HG02798 (cell line): ENCODE data around the gene RPL39.
A peak's percentile ranks its signal among the peaks of the same experiment; 100 is the strongest.
"Not testable (repeated sequence)": the region's sequence is repeated elsewhere in the genome, so short reads cannot be mapped to it uniquely, and the experiment has no call there.

ENCODE experiments used
- ATAC-seq: cut with Tn5 transposase; IDR thresholded peaks from one replicate; pipeline ENCODE4 v1.9.1; 2021; ENCODE audit warnings: mild to moderate bottlenecking; ENCODE audit not compliant: unreplicated experiment, poor library complexity

RPL39 gene

DNA sequence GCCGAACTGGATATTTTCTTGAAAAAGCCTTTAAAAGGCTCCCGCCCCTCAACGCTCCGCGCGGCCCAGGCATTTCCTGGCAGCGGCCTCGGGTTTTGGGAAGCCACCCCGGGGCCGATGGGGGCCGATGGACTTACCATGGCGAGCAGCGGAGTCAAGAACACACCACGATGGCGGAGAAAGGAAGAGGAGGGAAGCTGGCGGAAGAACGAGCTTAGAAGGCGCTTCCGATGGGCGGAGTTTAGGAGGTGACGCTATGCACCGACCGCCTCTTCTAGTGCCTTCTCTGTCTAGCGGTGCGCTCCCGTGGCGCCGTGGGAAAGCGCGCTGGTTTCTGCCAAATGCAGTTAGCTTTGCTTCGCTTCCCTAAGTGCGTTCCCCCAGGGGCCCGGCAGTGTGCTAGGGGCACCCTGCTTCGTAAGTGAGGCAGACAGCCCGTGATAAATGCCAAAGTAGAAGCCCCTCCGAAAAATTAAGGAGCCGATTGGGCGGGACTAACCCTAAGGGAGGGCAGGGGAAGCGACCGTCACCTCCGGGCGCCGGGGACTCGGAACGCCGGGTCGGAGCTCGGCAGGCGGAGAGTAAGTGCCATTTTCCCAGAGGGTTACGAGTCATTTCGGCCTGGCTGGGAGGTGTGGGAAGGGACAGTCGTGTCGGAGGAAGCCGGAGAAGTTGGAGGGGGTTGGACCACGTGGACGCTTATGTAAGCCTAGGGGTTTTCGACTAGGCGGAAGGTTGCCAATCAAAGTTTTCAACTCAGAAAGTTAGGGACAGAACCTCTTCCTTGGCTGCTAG, at the start of gene RPL39:
Gene RPL39, minus strand, starts transcription at position 194 of the 795 bp plus-strand sequence. Its CDS starts 54 bp downstream, at position 140.
- peak; percentile 93 for ATAC-seq

- no peak for ATAC-seq
Measured at GRCh38 chrX:119833905-119834304, 42.5 kb upstream of the RPL39 start.

DNA sequence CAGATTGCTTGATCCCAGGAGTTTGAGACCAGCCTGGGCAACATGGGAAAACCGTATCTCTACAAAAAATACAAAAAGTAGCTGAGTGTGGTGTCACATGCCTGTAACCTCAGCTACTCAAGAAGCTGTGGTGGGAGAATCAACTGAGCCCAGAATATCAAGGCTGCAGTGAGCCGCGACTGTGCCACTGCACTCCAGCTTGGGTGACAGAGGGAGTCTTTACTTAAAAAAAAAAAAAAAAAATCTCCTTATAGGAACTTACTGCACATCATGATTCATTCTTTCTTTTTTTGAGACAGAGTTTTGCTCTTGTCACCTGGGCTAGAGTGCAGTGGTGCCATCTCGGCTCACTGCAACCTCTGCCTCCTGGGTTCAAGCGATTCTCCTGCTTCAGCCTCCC, 37.0 kb upstream of the RPL39 start:
- ATAC-seq: no peak

DNA sequence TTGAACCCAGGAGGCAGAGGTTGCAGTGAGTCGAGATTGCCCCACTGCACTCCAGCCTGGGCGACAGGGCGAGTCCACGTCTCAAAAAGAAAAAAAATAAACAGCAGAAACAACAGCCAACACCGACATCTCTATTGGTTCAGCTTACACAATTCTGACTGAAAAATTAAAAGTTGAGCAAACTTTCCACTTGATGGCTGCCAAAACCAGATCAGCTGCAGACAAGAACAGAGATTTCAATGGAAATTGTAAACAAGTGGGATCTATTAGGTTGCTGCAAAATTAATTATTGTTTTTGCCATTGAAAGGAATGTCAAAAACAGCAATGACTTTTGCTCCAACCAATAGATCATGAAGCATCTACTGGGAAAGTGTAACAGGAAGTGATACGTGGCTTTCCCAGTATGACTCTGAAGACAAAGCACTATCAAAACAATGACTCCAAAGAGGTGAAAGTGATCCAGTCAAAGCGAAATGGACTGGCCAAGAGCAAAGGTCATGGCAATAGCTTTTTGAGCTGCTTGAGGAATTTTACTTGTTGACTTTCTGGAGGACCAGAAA, 35.0 kb upstream of the RPL39 start:
- ATAC-seq: no peak

DNA sequence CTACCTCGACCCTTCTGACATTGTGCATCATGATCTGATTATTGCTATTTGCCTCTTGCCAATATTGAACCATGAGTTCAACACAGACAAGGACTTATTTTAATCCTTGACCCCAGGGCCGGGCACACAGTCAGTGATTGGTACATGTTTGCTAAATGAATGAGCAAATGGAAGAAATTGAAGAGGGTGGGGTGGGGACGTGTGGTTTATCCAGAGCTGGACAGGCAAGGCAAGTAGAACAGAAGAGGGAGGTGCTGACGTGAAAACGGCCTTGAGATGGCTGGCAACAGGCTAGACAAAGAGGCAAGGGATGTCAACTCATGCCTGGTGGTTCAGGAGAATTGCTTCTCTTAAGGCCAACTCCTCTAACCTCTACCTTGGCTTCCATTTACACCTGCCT, 32.8 kb upstream of the RPL39 start:
- ATAC-seq: not testable (repeated sequence)

DNA sequence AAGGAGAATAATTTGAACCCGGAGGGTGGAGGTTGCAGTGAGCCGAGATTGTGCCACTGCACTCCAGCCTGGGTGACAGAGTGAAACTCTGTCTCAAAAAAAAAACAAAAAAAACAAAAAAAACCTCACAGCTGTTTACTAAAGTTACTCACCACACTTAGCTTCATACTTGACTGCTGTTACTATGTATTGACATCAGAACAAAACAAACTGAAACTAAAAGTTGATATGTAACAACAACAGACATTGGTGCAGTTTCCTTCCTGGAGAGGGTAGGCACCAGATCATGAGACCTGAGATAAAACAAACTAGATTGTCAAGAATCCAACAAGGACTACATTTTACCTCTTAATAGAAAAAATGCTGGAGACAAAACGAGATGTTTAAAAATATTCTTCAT, 30.3 kb upstream of the RPL39 start:
- peak; percentile 97 for ATAC-seq

- no peak for ATAC-seq
Measured at GRCh38 chrX:119817130-119817690, 25.8 kb upstream of the RPL39 start.

- no peak for ATAC-seq
Measured at GRCh38 chrX:119816300-119816699, 24.9 kb upstream of the RPL39 start.

DNA sequence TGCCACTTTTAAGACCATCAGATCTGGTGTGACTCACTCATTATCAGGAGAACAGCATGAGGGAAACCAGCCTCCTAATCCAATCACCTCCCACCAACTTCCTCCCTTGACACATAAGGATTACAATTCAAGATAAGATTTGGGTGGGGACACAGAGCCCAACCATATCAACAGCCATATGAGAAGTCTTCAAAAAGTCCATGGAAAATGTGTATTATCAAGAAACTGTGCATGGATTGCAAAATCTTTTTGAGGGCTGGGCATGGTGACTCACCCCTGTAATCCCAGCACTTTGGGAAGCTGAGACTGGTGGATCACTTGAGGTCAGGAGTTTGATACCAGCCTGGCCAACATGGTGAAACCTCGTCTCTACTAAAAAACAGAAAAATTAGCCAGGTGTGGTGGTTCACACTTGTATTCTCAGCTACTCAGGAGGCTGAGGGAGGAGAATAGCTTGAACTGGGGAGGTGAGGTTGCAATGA, 17.8 kb upstream of the RPL39 start:
- no peak for ATAC-seq

GRCh38 chrX:119808461-119808860, 17.0 kb upstream of the RPL39 start:
- not testable (repeated sequence) for ATAC-seq

DNA sequence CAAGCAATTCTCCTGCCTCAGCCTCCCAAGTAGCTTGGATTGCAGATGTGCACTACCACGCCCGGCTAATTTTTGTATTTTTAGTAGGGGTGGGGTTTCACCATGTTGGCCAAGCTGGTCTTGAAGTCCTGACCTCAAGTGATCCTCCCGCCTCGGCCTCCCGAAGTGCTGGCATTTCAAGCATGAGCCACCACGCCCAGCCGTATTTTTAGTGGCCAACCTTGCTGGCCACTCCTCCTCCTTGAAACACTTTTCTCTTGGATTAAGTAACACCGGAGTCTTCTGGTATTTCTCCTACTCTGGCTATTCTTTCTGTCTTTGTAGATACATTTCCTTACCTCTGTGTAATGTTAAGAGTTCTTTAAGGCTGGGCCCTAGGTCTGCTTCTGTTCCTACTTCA, 11.1 kb upstream of the RPL39 start:
- no peak for ATAC-seq

DNA sequence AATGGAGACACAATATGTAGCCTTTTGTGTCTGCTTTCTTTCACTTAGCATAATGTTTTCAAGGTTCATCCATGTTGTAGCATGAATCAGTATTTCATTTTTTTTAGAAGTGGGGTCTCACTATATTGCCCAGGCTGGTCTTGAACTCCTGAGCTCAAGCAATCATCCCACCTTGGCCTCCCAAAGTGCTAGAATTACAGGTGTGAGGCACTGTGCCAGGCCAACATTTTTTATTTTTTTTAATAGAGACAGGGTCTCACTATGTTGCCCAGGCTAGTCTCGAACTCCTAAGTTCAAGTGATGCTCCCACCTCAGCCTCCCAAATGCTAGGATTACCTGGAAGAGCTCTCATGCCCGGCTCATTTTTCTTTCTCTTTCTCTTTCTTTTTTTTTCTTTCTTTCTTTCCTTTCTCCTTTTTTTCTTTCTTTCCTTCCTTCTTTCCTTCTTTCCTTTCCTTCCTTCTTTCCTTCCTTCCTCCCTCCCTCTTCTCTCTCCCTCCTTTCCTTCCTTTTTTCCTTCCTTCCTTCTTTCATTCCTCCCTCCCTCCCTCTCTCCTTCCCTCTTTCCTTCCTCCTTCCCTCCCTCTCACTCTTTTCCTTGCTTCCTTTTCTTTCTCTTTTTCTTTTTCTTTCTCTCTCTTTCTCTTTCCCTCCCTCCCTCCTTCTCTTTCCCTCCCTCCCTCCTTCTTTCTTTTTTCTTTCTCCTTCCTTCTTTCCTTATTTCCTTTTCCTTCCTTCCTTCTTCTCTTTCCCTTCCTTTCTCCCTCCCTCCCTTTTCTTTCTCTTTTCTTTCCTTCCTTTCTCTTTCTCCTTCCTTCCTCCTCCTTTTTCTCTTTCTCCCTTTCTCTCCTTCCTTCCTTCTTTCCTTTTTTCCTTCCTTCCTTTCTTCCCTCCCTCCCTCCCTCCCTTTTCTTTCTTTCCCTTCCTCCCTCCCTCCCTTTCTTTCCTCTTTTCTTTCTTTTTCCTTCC, 10.1 kb upstream of the RPL39 start:
- ATAC-seq: no peak

DNA sequence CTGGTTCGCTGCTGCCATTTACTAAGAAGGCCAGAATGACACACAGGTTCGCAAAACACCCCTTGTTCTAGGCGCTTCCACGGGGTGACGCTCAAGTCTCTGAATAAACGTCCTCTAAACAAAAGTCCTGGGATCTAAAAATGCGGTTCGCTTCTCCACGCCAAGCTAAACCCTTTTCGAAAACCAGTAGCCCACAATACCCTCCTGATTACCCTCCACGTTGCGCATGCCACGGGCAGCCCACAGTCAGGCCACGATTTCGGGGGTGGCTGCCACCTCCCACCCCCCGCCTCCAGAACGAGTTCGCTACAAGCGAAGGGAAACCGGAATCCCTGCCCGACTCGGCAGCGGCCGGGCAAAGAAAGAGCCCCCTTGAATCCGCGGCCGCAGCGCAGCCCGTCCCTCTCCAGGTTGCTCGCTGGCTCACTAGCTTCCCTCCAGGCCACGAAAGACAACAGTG, 423 bp downstream of the RPL39 start:
- ATAC-seq: peak; percentile 26

DNA sequence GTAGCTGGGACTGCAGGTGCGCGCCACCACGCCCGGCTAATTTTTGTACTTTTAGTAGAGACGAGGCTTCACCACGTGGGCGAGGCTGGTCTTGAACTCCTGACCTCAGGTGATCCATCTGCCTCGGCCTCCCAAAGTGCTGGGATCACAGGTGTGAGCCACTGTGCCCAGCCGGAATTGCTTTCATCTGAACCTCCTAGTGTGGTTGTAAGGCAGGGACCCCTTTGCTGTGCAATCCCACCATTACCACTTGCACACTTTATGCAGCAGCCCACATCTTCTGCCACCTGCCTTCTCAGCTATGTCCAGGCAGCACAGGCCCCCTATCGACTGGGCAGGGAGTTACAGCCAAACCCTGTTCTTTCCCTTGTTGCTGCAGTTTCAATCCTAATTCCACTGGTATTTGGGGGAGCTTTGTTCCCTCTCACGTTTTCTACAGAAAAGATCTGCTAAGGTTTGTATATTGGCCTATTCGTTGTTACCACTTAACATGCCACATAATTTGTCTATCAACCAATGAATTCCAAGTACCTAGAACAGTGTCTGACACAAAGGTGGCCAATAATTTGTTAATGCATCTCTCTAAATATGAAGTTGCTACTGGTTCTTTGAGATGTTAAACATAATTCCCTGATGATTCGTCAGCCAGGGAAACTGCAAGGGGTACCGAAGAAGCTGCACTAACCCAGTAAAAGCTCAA, 6.5 kb downstream of the RPL39 start:
- no peak for ATAC-seq

GRCh38 chrX:119783026-119783425, 8.4 kb downstream of the RPL39 start:
- no peak for ATAC-seq

- no peak for ATAC-seq
Measured at GRCh38 chrX:119778829-119779228, 12.6 kb downstream of the RPL39 start.

- peak; percentile 63 for ATAC-seq
Measured at GRCh38 chrX:119775517-119776238, 15.8 kb downstream of the RPL39 start.

GRCh38 chrX:119769388-119769787, 22.0 kb downstream of the RPL39 start:
- ATAC-seq: not testable (repeated sequence)

DNA sequence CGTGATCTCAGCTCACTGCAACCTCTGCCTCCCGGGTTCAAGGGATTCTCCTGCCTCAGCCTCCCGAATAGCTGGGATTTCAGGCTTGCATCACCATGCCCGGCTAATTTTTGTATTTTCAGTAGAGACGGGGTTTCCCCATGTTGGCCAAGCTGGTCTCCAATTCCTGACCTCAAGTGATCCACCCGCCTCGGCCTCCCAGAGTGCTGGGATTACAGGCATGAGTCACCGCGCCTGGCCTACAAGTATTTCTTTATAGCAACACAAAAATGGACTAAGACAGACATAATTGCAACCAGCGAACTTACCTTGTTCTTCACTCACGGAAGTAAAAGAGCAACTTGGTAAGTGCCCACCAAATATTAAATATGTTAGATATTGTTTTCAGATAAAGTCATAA, 23.0 kb downstream of the RPL39 start:
- ATAC-seq: not testable (repeated sequence)
